CD4-positive, CD25-positive, alpha-beta regulatory T cell (primary cell): ENCODE data around the gene GPX2. TPM values are rescaled to one million over a fixed set of nuclear protein-coding genes. Genes with fewer than 3 reads are reported as not detected.

Experiments used
- ATAC-seq, 2 donors: fragments of 150-1000 bp; cut with Tn5 transposase; one replicate each; pipeline ENCODE4 v1.10.0; 2021; ENCODE audit warnings: low read depth in 2 of 2, moderate number of reproducible peaks in 2 of 2, moderate library complexity in 1 of 2
- DNase-seq, 3 donors: peaks; one replicate each; pipeline versions ENCODE4 v3.0.0 to v3.0.0-alpha.2; 2012 to 2022; ENCODE audit warnings: mixed read lengths in 1 of 3
- H3K27ac ChIP-seq: one replicate; pipeline ENCODE4 v1.7.0; 2013; ENCODE audit warnings: mild to moderate bottlenecking, low read length; ENCODE audit not compliant: insufficient read depth, poor library complexity, severe bottlenecking
- H3K27me3 ChIP-seq: one replicate; pipeline ENCODE4 v1.7.0; 2013; ENCODE audit warnings: low read length; ENCODE audit not compliant: control insufficient read depth, insufficient read depth
- H3K36me3 ChIP-seq: one replicate; pipeline ENCODE4 v1.7.0; 2013; ENCODE audit warnings: mild to moderate bottlenecking, low read length, moderate library complexity; ENCODE audit not compliant: control insufficient read depth, insufficient read depth
- H3K4me1 ChIP-seq: 2 replicates; pipeline ENCODE4 v1.7.0; 2013; ENCODE audit warnings: mild to moderate bottlenecking, low read length; ENCODE audit not compliant: insufficient read depth, control insufficient read depth, poor library complexity, severe bottlenecking
- H3K4me3 ChIP-seq: one replicate; pipeline ENCODE4 v1.7.0; 2013; ENCODE audit warnings: low read depth, mild to moderate bottlenecking, low read length, moderate library complexity
- H3K9me3 ChIP-seq, 2 experiments: 1 replicate in 1 of 2; 2 replicates in 1 of 2; pipeline ENCODE4 v1.7.0; 2013; ENCODE audit warnings: low read length in 2 of 2, mild to moderate bottlenecking in 1 of 2, moderate library complexity in 1 of 2; ENCODE audit not compliant: control insufficient read depth in 2 of 2
- H3K27ac Mint-ChIP-seq, 3 donors: one replicate each; pipeline ENCODE4 v1.8.0; 2020 to 2022; ENCODE audit warnings: mild to moderate bottlenecking in 3 of 3, mixed read lengths in 3 of 3, moderate library complexity in 2 of 3
- H3K27me3 Mint-ChIP-seq: one replicate; pipeline ENCODE4 v1.8.0; 2022; ENCODE audit warnings: mild to moderate bottlenecking, mixed read lengths
- H3K36me3 Mint-ChIP-seq: one replicate; pipeline ENCODE4 v1.8.0; 2020; ENCODE audit warnings: mixed read lengths
- H3K4me1 Mint-ChIP-seq, 4 donors: one replicate each; pipeline ENCODE4 v1.8.0; 2020 to 2022; ENCODE audit warnings: mixed read lengths in 4 of 4, mild to moderate bottlenecking in 1 of 4
- H3K4me3 Mint-ChIP-seq, 4 donors: one replicate each; pipeline ENCODE4 v1.8.0; 2020 to 2022; ENCODE audit warnings: mild to moderate bottlenecking in 4 of 4, mixed read lengths in 4 of 4, moderate library complexity in 3 of 4
- H3K9me3 Mint-ChIP-seq, 7 donors: one replicate each; pipeline ENCODE4 v1.8.0; 2020 to 2022; ENCODE audit warnings: mixed read lengths in 7 of 7, mild to moderate bottlenecking in 3 of 7, moderate library complexity in 2 of 7
- polyA plus RNA-seq, 4 donors: library from polyadenylated mRNA; unstranded; fragments of 300-500 nt; fragmentation: Illumina TruSeq; gene quantifications; one replicate each; pipeline ENCODE4 v1.2.3, GENCODE V29; 2021
- total RNA-seq: library from RNA; stranded (reverse); gene quantifications from one replicate; pipeline ENCODE4 v1.2.3, GENCODE V29; 2022

GPX2 gene
- total and polyA plus RNA-seq, 5 donors from 2014 or later: 0.54 to 0.94 TPM; not detected in 3

GRCh38 chr14:64944861-64945260 is 2.3 kb upstream of the GPX2 start:
- H3K27me3 Mint-ChIP-seq: no peaks in the 10 kb centered on the region
- H3K36me3 ChIP-seq: peaks cover 51% of the 10 kb centered on the region
- no peaks in the 10 kb centered on the region for H3K4me1 ChIP-seq
- peaks cover 14 to 57% (median 25%) of the 10 kb centered on the region in 4 donors for H3K4me1 Mint-ChIP-seq
- H3K36me3 Mint-ChIP-seq: peaks cover 52% of the 10 kb centered on the region
- H3K27me3 ChIP-seq: no peaks in the 10 kb centered on the region
- ATAC-seq (no peak), DNase-seq (no peak)
- H3K27ac ChIP-seq: no peak overlapping the region
- H3K9me3 Mint-ChIP-seq: no peaks in the 10 kb centered on the region
- no peak overlapping the region for H3K4me3 Mint-ChIP-seq
- H3K9me3 ChIP-seq: no peaks in the 10 kb centered on the region
- H3K27ac Mint-ChIP-seq: peak overlapping the region in 1 of 3 donors; percentile 46
- H3K4me3 ChIP-seq: no peak overlapping the region

- peaks cover 51% of the 10 kb centered on the region for H3K36me3 Mint-ChIP-seq
Measured at GRCh38 chr14:64944041-64944440, 1.5 kb upstream of the GPX2 start.

DNA sequence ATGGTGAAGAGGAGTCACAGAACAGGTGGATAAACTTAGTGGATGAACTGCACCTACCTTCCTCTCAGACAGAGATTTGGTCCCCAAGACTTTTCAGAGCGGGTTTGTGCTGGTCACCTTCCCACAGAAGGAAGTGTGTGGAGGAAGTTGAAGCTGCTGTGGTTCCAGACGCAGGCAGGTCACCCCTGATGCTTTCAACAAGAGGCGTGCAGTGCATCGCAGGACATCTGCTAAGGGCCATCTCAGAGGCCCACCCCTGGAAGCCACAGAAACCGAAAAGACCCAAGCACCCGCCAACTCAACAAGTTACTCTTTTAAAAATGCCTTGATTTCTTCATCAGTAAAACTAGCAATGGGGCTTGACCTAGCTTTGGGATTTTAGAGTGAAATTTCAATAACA is 1.0 kb upstream of the GPX2 start:
- H3K27me3 Mint-ChIP-seq: no peaks in the 10 kb centered on the region

More at GRCh38 chr14:64944041-64944440, 1.5 kb upstream of the GPX2 start:
- Mint-ChIP-seq H3K9me3 (no peaks in the 10 kb centered on the region), H3K4me1 (peaks cover 14 to 64% (median 28%) of the 10 kb centered on the region in 4 donors), H3K27me3 (no peaks in the 10 kb centered on the region), H3K27ac (peak overlapping the region; percentile 2 to 78 (median 62)), H3K4me3 (no peak overlapping the region)
- H3K9me3 ChIP-seq: no peaks in the 10 kb centered on the region
- H3K27ac ChIP-seq: no peak overlapping the region
- H3K36me3 ChIP-seq: peaks cover 54% of the 10 kb centered on the region
- H3K27me3 ChIP-seq: no peaks in the 10 kb centered on the region
- H3K4me1 ChIP-seq: no peaks in the 10 kb centered on the region
- ATAC-seq (no peak), DNase-seq (no peak)
- H3K4me3 ChIP-seq: no peak overlapping the region

DNA sequence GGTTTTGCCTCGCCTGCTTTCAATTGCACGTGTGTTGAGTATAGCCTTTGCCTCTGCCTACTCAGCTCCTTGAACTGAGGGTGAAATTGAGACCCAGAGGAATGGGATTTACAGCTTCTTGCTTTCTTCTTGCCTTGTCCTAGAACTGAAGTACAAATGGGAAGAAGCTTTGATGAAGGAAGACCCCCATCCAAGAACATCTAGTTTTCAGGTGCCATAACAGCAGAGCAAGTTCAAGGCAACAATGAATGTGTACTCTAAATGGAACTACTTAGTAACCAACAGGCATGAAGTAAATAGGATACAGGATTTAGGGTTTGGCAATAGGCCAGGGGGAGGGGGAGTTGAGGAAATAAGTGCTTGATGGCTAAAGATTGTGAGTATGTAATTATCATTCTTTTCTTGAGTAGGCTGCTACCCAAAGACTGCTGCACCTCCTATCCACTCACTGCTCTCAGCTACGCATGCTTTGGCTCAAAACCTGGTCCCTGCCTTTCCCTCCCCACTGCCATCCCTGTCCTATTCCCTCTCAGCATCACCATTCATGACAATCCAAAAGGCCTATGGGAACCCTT is 2.1 kb downstream of the GPX2 start:
- peak overlapping the region in 2 of 4 donors; percentile 6 to 56 for H3K4me3 Mint-ChIP-seq
- H3K27ac Mint-ChIP-seq: peak overlapping the region in 2 of 3 donors; percentile 83 to 84
- H3K4me1 Mint-ChIP-seq: peaks cover 25 to 90% (median 55%) of the 10 kb centered on the region in 4 donors
- Histone ChIP-seq H3K27ac (no peak overlapping the region), H3K36me3 (peaks cover 52% of the 10 kb centered on the region), H3K4me3 (no peak overlapping the region), H3K9me3 (no peaks in the 10 kb centered on the region), H3K27me3 (no peaks in the 10 kb centered on the region), H3K4me1 (peaks cover 11% of the 10 kb centered on the region)
- no peak for DNase-seq
- H3K36me3 Mint-ChIP-seq: peaks cover 33% of the 10 kb centered on the region
- no peaks in the 10 kb centered on the region for H3K27me3 Mint-ChIP-seq
- no peak for ATAC-seq
- no peaks in the 10 kb centered on the region for H3K9me3 Mint-ChIP-seq

More for the DNA sequence above, 1.0 kb upstream of the GPX2 start:
- H3K4me1 ChIP-seq: no peaks in the 10 kb centered on the region
- H3K9me3 Mint-ChIP-seq: no peaks in the 10 kb centered on the region
- H3K36me3 Mint-ChIP-seq: peaks cover 46% of the 10 kb centered on the region
- DNase-seq (no peak), ATAC-seq (no peak)
- H3K27me3 ChIP-seq: no peaks in the 10 kb centered on the region
- no peak overlapping the region for H3K4me3 Mint-ChIP-seq
- no peak overlapping the region for H3K4me3 ChIP-seq
- H3K4me1 Mint-ChIP-seq: peaks cover 15 to 65% (median 31%) of the 10 kb centered on the region in 4 donors
- H3K27ac ChIP-seq: no peak overlapping the region
- peaks cover 53% of the 10 kb centered on the region for H3K36me3 ChIP-seq
- no peaks in the 10 kb centered on the region for H3K9me3 ChIP-seq
- H3K27ac Mint-ChIP-seq: peak overlapping the region; percentile 62 to 82 (median 78)

DNA sequence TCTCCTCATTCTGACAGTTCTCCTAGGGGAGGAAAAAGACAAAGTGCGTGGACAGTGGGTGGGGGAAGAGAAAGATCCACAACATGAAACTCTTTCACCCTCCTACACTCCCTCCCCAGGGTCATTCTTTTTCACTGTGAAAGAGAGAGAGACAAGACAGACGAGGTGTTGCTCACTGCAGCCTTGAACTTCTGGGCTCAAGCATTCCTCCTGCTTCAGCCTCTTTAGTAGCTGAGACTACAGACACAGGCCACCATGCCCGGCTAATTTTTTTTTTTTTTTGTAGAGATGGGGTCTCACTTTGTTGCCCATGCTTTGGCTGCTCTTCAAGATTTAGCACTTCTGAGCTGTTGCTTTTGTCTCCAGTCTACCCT is 2.7 kb downstream of the GPX2 start:
- no peaks in the 10 kb centered on the region for H3K9me3 ChIP-seq
- ATAC-seq (no peak), DNase-seq (no peak)
- H3K4me3 ChIP-seq: no peak overlapping the region
- H3K27me3 ChIP-seq: no peaks in the 10 kb centered on the region
- peaks cover 16% of the 10 kb centered on the region for H3K4me1 ChIP-seq
- Mint-ChIP-seq H3K27me3 (no peaks in the 10 kb centered on the region), H3K4me1 (peaks cover 29 to 92% (median 58%) of the 10 kb centered on the region in 4 donors), H3K4me3 (peak overlapping the region in 2 of 4 donors; percentile 6 to 21), H3K36me3 (peaks cover 32% of the 10 kb centered on the region), H3K9me3 (no peaks in the 10 kb centered on the region), H3K27ac (peak overlapping the region; percentile 4 to 83 (median 66))
- H3K27ac ChIP-seq: no peak overlapping the region
- peaks cover 50% of the 10 kb centered on the region for H3K36me3 ChIP-seq

DNA sequence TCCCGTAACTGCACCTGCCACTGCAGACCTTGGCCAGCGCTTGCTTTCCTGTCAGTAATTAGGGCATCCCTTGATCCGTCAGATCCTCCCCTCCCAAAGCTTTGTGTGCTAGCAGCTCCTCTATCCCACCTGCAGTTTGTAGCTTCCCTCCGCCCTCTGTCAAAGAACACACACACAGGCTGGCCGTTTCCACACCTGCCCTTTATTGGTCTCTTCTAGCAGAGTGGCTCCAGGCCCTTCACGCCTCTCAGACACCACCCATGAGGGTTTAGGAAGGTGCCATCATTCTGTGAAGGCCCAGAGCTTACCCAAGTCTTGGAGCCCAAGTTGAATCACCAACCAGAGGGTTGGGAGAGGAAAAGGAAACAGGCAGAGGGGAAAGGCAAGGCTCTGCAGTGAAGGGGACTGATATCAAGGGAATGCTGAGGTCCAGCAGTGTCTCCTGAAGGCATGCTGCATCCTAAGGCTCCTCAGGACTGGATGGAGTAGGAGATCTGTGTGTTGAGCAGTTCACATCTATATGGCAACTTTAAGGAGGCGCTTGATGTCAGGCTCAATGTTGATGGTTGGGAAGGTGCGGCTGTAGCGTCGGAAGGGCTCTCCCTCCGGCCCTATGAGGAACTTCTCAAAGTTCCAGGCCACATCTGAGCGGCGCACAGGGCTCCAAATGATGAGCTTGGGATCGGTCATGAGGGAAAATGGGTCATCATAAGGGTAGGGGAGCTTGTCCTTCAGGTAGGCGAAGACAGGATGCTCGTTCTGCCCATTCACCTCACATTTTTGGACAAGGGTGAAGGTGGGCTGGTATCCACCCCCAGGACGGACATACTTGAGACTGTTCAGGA is 3.4 kb downstream of the GPX2 start:
- Mint-ChIP-seq H3K4me1 (peaks cover 35 to 92% (median 62%) of the 10 kb centered on the region in 4 donors), H3K4me3 (peak overlapping the region in 1 of 4 donors; percentile 42), H3K27ac (peak overlapping the region; percentile 59 to 83 (median 66))

DNA sequence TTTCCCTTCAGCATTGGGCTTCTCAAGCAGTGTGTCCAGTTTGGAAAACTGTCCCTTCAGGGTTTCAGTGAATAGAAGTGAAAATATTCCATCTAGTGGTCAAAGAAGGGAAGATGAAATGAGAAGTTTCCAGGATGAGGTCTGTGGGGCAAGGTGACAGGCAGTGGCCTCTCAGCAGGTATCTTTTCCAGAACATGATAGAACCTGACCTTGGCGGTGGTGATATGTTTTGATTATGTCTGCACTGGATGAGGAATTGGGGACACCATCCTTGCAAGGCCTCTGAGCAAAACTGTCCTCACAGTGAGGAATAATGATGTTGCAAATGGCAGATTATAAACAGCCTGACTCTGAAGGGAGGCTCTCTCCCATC is 4.7 kb downstream of the GPX2 start:
- H3K9me3 ChIP-seq: no peaks in the 10 kb centered on the region
- H3K36me3 ChIP-seq: peaks cover 57% of the 10 kb centered on the region
- DNase-seq (no peak), ATAC-seq (no peak)
- H3K4me1 ChIP-seq: peaks cover 25% of the 10 kb centered on the region
- H3K9me3 Mint-ChIP-seq: no peaks in the 10 kb centered on the region
- peaks cover 35 to 82% (median 66%) of the 10 kb centered on the region in 4 donors for H3K4me1 Mint-ChIP-seq
- no peaks in the 10 kb centered on the region for H3K27me3 ChIP-seq
- no peak overlapping the region for H3K4me3 ChIP-seq
- peak overlapping the region; percentile 76 to 83 (median 78) for H3K27ac Mint-ChIP-seq
- peaks cover 40% of the 10 kb centered on the region for H3K36me3 Mint-ChIP-seq
- no peak overlapping the region for H3K27ac ChIP-seq
- H3K27me3 Mint-ChIP-seq: no peaks in the 10 kb centered on the region
- no peak overlapping the region for H3K4me3 Mint-ChIP-seq

More for the DNA sequence above, 3.4 kb downstream of the GPX2 start:
- Histone ChIP-seq H3K4me3 (no peak overlapping the region), H3K27me3 (no peaks in the 10 kb centered on the region), H3K9me3 (no peaks in the 10 kb centered on the region), H3K36me3 (peaks cover 52% of the 10 kb centered on the region), H3K4me1 (peaks cover 20% of the 10 kb centered on the region), H3K27ac (no peak overlapping the region)
- H3K27me3 Mint-ChIP-seq: no peaks in the 10 kb centered on the region
- ATAC-seq (no peak), DNase-seq (no peak)
- H3K9me3 Mint-ChIP-seq: no peaks in the 10 kb centered on the region
- H3K36me3 Mint-ChIP-seq: peaks cover 35% of the 10 kb centered on the region
